Measurements from ENCODE around the gene RAD9A.

The RAD9A gene

GRCh38 chr11:67396259-67396581 is 4.4 kb downstream of the RAD9A start:
- no peak for TF ChIP-seq CTCF (IDR thresholded peaks at IDR 0.05)
- peak overlapping the region; percentile 96 for H3K27ac ChIP-seq

- H3K27ac ChIP-seq, result peak overlapping the region; percentile 96
These were observed 5.0 kb downstream of the RAD9A start for GRCh38 chr11:67396587-67397389.

GRCh38 chr11:67397536-67397935 is 5.8 kb downstream of the RAD9A start:
- H3K27ac ChIP-seq, result peak overlapping the region; percentile 96; the same call in 1 of the 2 replicates

More at GRCh38 chr11:67396587-67397389, 5.0 kb downstream of the RAD9A start:
- TF ChIP-seq ZFX (IDR thresholded peaks at IDR 0.05; ENCODE audit: borderline replicate concordance) (no peak), CTCF (IDR thresholded peaks at IDR 0.05) (no peak)

GRCh38 chr11:67397986-67398660 is 6.3 kb downstream of the RAD9A start:
- no peak for TF ChIP-seq ZFX (IDR thresholded peaks at IDR 0.05; ENCODE audit: borderline replicate concordance)
- TF ChIP-seq CTCF (IDR thresholded peaks at IDR 0.05), result no peak
- peak overlapping the region; percentile 96; the same call in 1 of the 2 replicates for H3K27ac ChIP-seq

More at GRCh38 chr11:67397536-67397935, 5.8 kb downstream of the RAD9A start:
- TF ChIP-seq CTCF (IDR thresholded peaks at IDR 0.05) (no peak), ZFX (IDR thresholded peaks at IDR 0.05; ENCODE audit: borderline replicate concordance) (no peak)

- H3K27ac ChIP-seq, result peak overlapping the region; percentile 96
- no peak for TF ChIP-seq CTCF (IDR thresholded peaks at IDR 0.05)
- TF ChIP-seq ZFX (IDR thresholded peaks at IDR 0.05; ENCODE audit: borderline replicate concordance), result no peak
These were observed 7.1 kb downstream of the RAD9A start for GRCh38 chr11:67398661-67399563.

- peak overlapping the region; percentile 96 for H3K27ac ChIP-seq
- TF ChIP-seq CTCF (IDR thresholded peaks at IDR 0.05) (no peak), ZFX (IDR thresholded peaks at IDR 0.05; ENCODE audit: borderline replicate concordance) (no peak)
These were observed 8.6 kb downstream of the RAD9A start for GRCh38 chr11:67400251-67400941.

All from 22Rv1 (cell line).